T-helper 2 cell treated with Interferon-gamma antibody and Interleukin-4, amounts not matched to agents 5 μg/mL and 100 μg/mL, for 36 hours (primary cell): Measurements from ENCODE around the gene CYP11A1.

Source experiments
- DNase-seq: peaks from one replicate; pipeline ENCODE4 v3.0.0; 2021; ENCODE audit warnings: low spot score
- H3K27ac Mint-ChIP-seq: one replicate; pipeline ENCODE4 v1.8.0; 2021; ENCODE audit warnings: mild to moderate bottlenecking, mixed read lengths
- H3K27me3 Mint-ChIP-seq: one replicate; pipeline ENCODE4 v1.8.0; 2021; ENCODE audit warnings: low read depth, mixed read lengths
- H3K36me3 Mint-ChIP-seq: one replicate; pipeline ENCODE4 v1.8.0; 2021; ENCODE audit warnings: low read depth, mixed read lengths
- H3K4me1 Mint-ChIP-seq: one replicate; pipeline ENCODE4 v1.8.0; 2021; ENCODE audit warnings: low read depth, mixed read lengths
- H3K4me3 Mint-ChIP-seq: one replicate; pipeline ENCODE4 v1.8.0; 2022; ENCODE audit warnings: mild to moderate bottlenecking, moderate library complexity, mixed read lengths
- H3K9me3 Mint-ChIP-seq: one replicate; pipeline ENCODE4 v1.8.0; 2021; ENCODE audit warnings: mixed read lengths

Gene CYP11A1

GRCh38 chr15:74332011-74332410 is 35.4 kb downstream of the CYP11A1 start:
- H3K27ac Mint-ChIP-seq = no peak overlapping the region
- no peak overlapping the region for H3K4me3 Mint-ChIP-seq
- DNase-seq = no peak
- H3K36me3 Mint-ChIP-seq = no peaks in the 10 kb centered on the region
- no peaks in the 10 kb centered on the region for H3K9me3 Mint-ChIP-seq
- H3K4me1 Mint-ChIP-seq = peaks cover 2% of the 10 kb centered on the region
- no peaks in the 10 kb centered on the region for H3K27me3 Mint-ChIP-seq

GRCh38 chr15:74330861-74331408 is 36.5 kb downstream of the CYP11A1 start:
- no peak overlapping the region for H3K4me3 Mint-ChIP-seq
- no peaks in the 10 kb centered on the region for H3K27me3 Mint-ChIP-seq
- no peak overlapping the region for H3K27ac Mint-ChIP-seq
- DNase-seq = no peak
- no peaks in the 10 kb centered on the region for H3K36me3 Mint-ChIP-seq
- no peaks in the 10 kb centered on the region for H3K9me3 Mint-ChIP-seq
- H3K4me1 Mint-ChIP-seq = peaks cover 2% of the 10 kb centered on the region

GRCh38 chr15:74328331-74329056 is 39.0 kb downstream of the CYP11A1 start:
- no peak for DNase-seq
- Mint-ChIP-seq H3K4me1 (peaks cover 2% of the 10 kb centered on the region), H3K4me3 (no peak overlapping the region), H3K27ac (no peak overlapping the region), H3K27me3 (peaks cover 4% of the 10 kb centered on the region), H3K36me3 (no peaks in the 10 kb centered on the region), H3K9me3 (no peaks in the 10 kb centered on the region)

- no peak overlapping the region for H3K27ac Mint-ChIP-seq
- DNase-seq = no peak
- peaks cover 4% of the 10 kb centered on the region for H3K27me3 Mint-ChIP-seq
Observed at GRCh38 chr15:74327756-74328155, 39.7 kb downstream of the CYP11A1 start.

GRCh38 chr15:74326746-74327145 is 40.7 kb downstream of the CYP11A1 start:
- Mint-ChIP-seq H3K9me3 (no peaks in the 10 kb centered on the region), H3K27me3 (peaks cover 4% of the 10 kb centered on the region), H3K36me3 (no peaks in the 10 kb centered on the region), H3K4me3 (no peak overlapping the region), H3K27ac (no peak overlapping the region), H3K4me1 (peaks cover 2% of the 10 kb centered on the region)
- no peak for DNase-seq

More at GRCh38 chr15:74327756-74328155, 39.7 kb downstream of the CYP11A1 start:
- H3K36me3 Mint-ChIP-seq = no peaks in the 10 kb centered on the region
- H3K4me3 Mint-ChIP-seq = no peak overlapping the region
- peaks cover 2% of the 10 kb centered on the region for H3K4me1 Mint-ChIP-seq
- H3K9me3 Mint-ChIP-seq = no peaks in the 10 kb centered on the region

- H3K36me3 Mint-ChIP-seq = no peaks in the 10 kb centered on the region
- no peaks in the 10 kb centered on the region for H3K9me3 Mint-ChIP-seq
- no peak overlapping the region for H3K4me3 Mint-ChIP-seq
- no peak for DNase-seq
- H3K27ac Mint-ChIP-seq = no peak overlapping the region
- peaks cover 2% of the 10 kb centered on the region for H3K4me1 Mint-ChIP-seq
- peaks cover 4% of the 10 kb centered on the region for H3K27me3 Mint-ChIP-seq
Observed at GRCh38 chr15:74324714-74325113, 42.7 kb downstream of the CYP11A1 start.

GRCh38 chr15:74322558-74323180 is 44.8 kb downstream of the CYP11A1 start:
- Mint-ChIP-seq H3K9me3 (no peaks in the 10 kb centered on the region), H3K36me3 (no peaks in the 10 kb centered on the region), H3K4me3 (no peak overlapping the region), H3K4me1 (no peaks in the 10 kb centered on the region), H3K27ac (no peak overlapping the region), H3K27me3 (peaks cover 4% of the 10 kb centered on the region)
- peak; percentile 24 for DNase-seq

- Mint-ChIP-seq H3K4me3 (no peak overlapping the region), H3K36me3 (no peaks in the 10 kb centered on the region), H3K4me1 (peaks cover 1% of the 10 kb centered on the region), H3K9me3 (no peaks in the 10 kb centered on the region), H3K27ac (no peak overlapping the region), H3K27me3 (peaks cover 4% of the 10 kb centered on the region)
- no peak for DNase-seq
Observed at GRCh38 chr15:74320352-74321247, 46.8 kb downstream of the CYP11A1 start.

GRCh38 chr15:74319596-74320351 is 47.7 kb downstream of the CYP11A1 start:
- Mint-ChIP-seq H3K4me1 (peaks cover 4% of the 10 kb centered on the region), H3K9me3 (no peaks in the 10 kb centered on the region), H3K4me3 (no peak overlapping the region), H3K27me3 (no peaks in the 10 kb centered on the region), H3K27ac (no peak overlapping the region), H3K36me3 (no peaks in the 10 kb centered on the region)
- DNase-seq = no peak

- no peaks in the 10 kb centered on the region for H3K9me3 Mint-ChIP-seq
- peaks cover 4% of the 10 kb centered on the region for H3K4me1 Mint-ChIP-seq
- H3K27ac Mint-ChIP-seq = no peak overlapping the region
- H3K27me3 Mint-ChIP-seq = no peaks in the 10 kb centered on the region
- no peaks in the 10 kb centered on the region for H3K36me3 Mint-ChIP-seq
- no peak for DNase-seq
- no peak overlapping the region for H3K4me3 Mint-ChIP-seq
Observed at GRCh38 chr15:74319138-74319460, 48.3 kb downstream of the CYP11A1 start.

- Mint-ChIP-seq H3K27me3 (no peaks in the 10 kb centered on the region), H3K4me1 (peaks cover 4% of the 10 kb centered on the region)
Observed at GRCh38 chr15:74318376-74319137, 48.9 kb downstream of the CYP11A1 start.

GRCh38 chr15:74317820-74318375 is 49.5 kb downstream of the CYP11A1 start:
- peaks cover 4% of the 10 kb centered on the region for H3K4me1 Mint-ChIP-seq
- no peaks in the 10 kb centered on the region for H3K36me3 Mint-ChIP-seq
- no peak overlapping the region for H3K27ac Mint-ChIP-seq

More at GRCh38 chr15:74318376-74319137, 48.9 kb downstream of the CYP11A1 start:
- Mint-ChIP-seq H3K4me3 (no peak overlapping the region), H3K27ac (no peak overlapping the region), H3K36me3 (no peaks in the 10 kb centered on the region), H3K9me3 (no peaks in the 10 kb centered on the region)
- no peak for DNase-seq

More at GRCh38 chr15:74317820-74318375, 49.5 kb downstream of the CYP11A1 start:
- Mint-ChIP-seq H3K9me3 (no peaks in the 10 kb centered on the region), H3K4me3 (no peak overlapping the region), H3K27me3 (no peaks in the 10 kb centered on the region)
- DNase-seq = no peak
